Fibroblast of the aortic adventitia (primary cell): ENCODE data around the gene ENDOU. TPM values are rescaled to one million over a fixed set of nuclear protein-coding genes. Genes with fewer than 3 reads are reported as not detected.
"Not testable (repeated sequence)": the region's sequence is repeated elsewhere in the genome, so short reads cannot be mapped to it uniquely, and the experiment has no call there.

Source experiments
- DNase-seq: peaks from one replicate; pipeline ENCODE4 v3.0.0-alpha.2; 2010; ENCODE audit warnings: low read depth
- H3K4me3 ChIP-seq: 2 replicates; pipeline ENCODE4 v1.5.1; 2011; ENCODE audit warnings: low read depth, mild to moderate bottlenecking, control low read depth, low read length, moderate library complexity
- CTCF ChIP-seq: IDR thresholded peaks from 2 replicates; pipeline ENCODE4 v1.5.1; 2011; ENCODE audit warnings: mild to moderate bottlenecking, low read length, control low read depth, inconsistent platforms; ENCODE audit not compliant: insufficient read depth
- total RNA-seq: library from RNA; depleted of rRNA; stranded (reverse); fragments of >200 nt; gene quantifications from 2 replicates; pipeline ENCODE4 v1.2.3, GENCODE V29; 2012; ENCODE audit warnings: low replicate concordance

Gene ENDOU
- total RNA-seq, 1 donor, result 0.36 TPM

DNA sequence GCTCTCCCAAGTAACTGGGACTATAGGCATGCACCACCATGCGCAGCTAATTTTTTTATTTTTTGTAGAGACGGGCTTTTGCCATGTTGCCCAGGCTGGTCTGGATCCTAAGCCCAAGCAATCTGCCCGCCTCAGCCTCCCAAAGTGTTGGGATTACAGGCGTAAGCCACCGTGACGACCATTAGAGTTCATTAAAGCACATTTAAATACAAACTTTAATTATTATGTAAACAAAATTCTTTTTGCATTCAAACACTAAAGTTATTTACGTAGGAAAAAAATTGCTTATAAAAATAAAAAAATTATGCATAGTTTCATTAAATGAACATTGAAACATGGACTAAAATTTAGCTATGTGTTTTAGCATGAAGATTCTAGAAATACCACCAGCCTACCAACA lies 26.7 kb downstream of the ENDOU start:
- no peak for TF ChIP-seq CTCF
- DNase-seq, result no peak

DNA sequence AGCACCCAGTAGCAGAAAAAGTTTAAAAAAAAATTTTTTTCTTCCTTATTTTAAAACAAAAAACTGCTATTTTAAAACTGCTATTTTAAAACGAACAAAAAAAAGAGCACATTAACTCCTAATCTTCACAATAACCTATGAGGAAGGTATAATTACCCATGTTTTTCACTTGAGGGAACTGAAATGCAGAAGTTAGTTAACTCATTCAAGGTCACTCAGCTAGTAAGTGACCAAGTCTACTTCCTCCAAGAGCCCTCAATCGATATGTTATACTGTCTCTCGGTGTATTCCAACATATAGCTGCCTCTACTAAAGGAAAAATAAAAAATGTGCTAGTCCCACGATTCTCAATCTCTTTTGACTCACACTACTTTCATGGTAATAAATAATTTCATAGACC lies 27.2 kb downstream of the ENDOU start:
- no peak for DNase-seq
- no peak overlapping the region for H3K4me3 ChIP-seq
- TF ChIP-seq CTCF, result no peak

More for the DNA sequence above, 26.7 kb downstream of the ENDOU start:
- no peak overlapping the region for H3K4me3 ChIP-seq

DNA sequence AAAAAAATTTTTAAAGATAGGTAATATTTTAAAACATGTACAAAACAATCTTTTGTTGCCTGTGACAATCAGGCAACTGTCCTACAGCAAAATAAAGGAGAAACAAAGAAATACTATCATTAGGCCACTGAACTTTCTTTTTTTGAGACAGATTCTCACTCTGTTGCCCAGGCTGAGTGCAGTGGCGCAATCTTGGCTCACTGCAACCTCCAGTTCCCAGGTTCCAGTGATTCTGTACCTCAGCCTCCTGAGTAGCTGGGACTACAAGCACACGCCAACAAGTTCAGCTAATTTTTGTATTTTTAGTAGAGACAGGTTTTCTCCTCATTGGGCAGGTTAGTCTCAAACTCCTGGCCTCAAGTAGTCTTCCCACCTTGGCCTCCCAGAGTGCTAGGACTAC lies 36.1 kb downstream of the ENDOU start:
- H3K4me3 ChIP-seq, result no peak overlapping the region
- no peak for TF ChIP-seq CTCF
- no peak for DNase-seq

DNA sequence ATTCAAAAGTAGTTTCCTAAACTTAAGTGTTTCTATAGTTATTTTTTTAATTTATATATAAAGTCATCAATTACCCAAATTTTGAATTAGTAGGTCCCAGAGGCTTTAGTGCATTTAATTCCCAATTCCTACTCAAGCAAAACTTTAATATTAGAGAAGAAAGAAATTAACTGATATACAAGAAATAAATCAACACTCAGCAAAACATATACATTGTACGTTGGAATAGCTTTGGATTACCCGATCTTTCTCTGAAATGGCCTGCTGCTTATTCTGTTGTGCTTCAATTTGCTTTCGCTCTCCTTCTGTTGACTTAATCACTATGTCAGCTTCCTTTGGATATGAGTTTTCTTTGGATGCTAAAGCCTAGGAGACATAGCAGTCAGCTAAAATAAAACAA lies 37.7 kb downstream of the ENDOU start:
- no peak overlapping the region for H3K4me3 ChIP-seq
- no peak for DNase-seq
- no peak for TF ChIP-seq CTCF

DNA sequence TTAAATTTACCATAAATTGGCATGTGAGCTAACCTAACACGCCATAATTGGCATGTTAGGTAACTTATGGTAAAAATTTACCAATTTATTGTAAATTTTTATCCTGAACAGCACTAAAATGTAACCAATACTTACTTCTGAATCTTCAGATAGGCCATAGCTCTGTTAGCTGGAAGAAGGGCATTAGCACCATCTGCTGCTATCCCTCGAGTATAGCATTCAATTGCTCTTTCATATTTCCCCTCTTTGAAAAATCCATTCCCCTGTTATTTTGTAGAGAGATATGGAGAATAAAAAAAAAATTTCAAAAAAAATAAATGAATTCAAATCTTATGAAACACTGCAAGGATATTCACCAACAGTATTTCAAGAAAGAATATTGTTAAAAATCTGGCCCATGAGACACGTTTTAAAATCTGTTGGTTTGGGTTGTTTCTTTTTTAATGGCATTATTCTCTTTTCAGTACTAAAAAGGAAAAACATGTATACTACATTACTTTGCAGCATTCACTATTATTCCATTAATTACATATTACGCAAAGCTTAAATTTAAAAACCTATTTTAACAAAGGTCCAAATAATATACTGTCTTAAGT lies 38.5 kb downstream of the ENDOU start:
- peak; percentile 75 for DNase-seq
- peak; percentile 86 for TF ChIP-seq CTCF
- no peak overlapping the region for H3K4me3 ChIP-seq

GRCh38 chr12:47679785-47680184 lies 45.5 kb downstream of the ENDOU start:
- TF ChIP-seq CTCF, result no peak
- DNase-seq, result no peak

GRCh38 chr12:47672068-47672467 lies 53.2 kb downstream of the ENDOU start:
- no peak for TF ChIP-seq CTCF
- no peak overlapping the region for H3K4me3 ChIP-seq
- DNase-seq, result no peak

More at GRCh38 chr12:47679785-47680184, 45.5 kb downstream of the ENDOU start:
- no peak overlapping the region for H3K4me3 ChIP-seq

- not testable (repeated sequence) for DNase-seq, H3K4me3 ChIP-seq
Measured at GRCh38 chr12:47667935-47668334, 57.4 kb downstream of the ENDOU start.
